Cardiac muscle cell (in vitro differentiated cells and primary cell): ENCODE results near the gene ARHGEF7. TPM values are rescaled to one million over a fixed set of nuclear protein-coding genes. Genes with fewer than 3 reads are reported as not detected.

Experiments
- DNase-seq, 2 donors: peaks; one replicate each; pipeline versions ENCODE4 v3.0.0 to v3.0.0-alpha.2; 2010 to 2017; ENCODE audit warnings: low read depth in 1 of 2, low spot score in 1 of 2
- H3K27ac ChIP-seq: fragments of 200-600 bp; sonication (generic); 2 replicates; pipeline ENCODE4 v1.5.1; 2016
- H3K27me3 ChIP-seq: fragments of 200-600 bp; sonication (generic); 2 replicates; pipeline ENCODE4 v1.6.0; 2016; ENCODE audit warnings: control low read depth
- H3K36me3 ChIP-seq: fragments of 200-600 bp; sonication (generic); 2 replicates; pipeline ENCODE4 v1.5.1; 2016; ENCODE audit warnings: control low read depth
- H3K4me1 ChIP-seq: fragments of 200-600 bp; sonication (generic); 2 replicates; pipeline ENCODE4 v1.8.1; 2017; ENCODE audit warnings: low read depth, mild to moderate bottlenecking, mixed run types
- H3K4me3 ChIP-seq: fragments of 200-600 bp; sonication (generic); 2 replicates; pipeline ENCODE4 v1.5.1; 2016; ENCODE audit warnings: mild to moderate bottlenecking
- H3K9me3 ChIP-seq: fragments of 200-600 bp; sonication (generic); 2 replicates; pipeline ENCODE4 v1.5.1; 2017; ENCODE audit warnings: low read depth, mild to moderate bottlenecking, control low read depth
- polyA plus RNA-seq: library from polyadenylated mRNA; unstranded; fragments of >200 nt; fragmentation: Nextera tagmentation; extraction: Ambion mirVana; gene quantifications from 2 replicates; pipeline ENCODE4 v1.2.1, GENCODE V29; 2016
- total RNA-seq: library from RNA; depleted of rRNA; stranded (reverse); fragments of >200 nt; gene quantifications from 2 replicates; pipeline ENCODE4 v1.2.3, GENCODE V29; 2016
- TF ChIP-seq, protein P1 (sequence below): IDR thresholded peaks from 2 replicates; pipeline ENCODE4 v1.5.1; 2012; ENCODE audit warnings: low read depth, mild to moderate bottlenecking, low read length

The ARHGEF7 gene
- total and polyA plus RNA-seq, 2 experiments from 2014 or later = 20.4 to 32.3 TPM

DNA sequence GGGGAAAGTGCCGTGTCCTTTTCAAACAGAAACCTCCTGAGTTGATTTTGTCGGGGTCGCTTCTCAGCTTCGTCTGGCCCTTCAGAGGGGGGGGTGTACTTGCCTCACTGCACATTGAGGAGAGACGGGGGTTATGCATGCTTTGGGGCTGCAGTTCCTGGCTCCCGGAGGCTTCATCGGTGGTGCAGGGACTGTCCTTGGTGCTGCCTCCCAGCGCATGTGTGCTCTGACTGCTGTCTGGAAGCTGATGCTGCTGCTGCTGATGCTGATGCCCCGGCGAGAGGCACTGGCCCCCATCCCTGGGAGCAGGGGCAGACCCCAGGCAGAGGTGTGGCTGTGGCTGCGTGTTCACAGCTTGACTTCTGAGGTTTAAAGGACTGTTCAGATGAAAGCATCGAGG is 91.0 kb downstream of the ARHGEF7 start:
- H3K4me1 ChIP-seq = peaks cover 25% of the 10 kb centered on the region
- H3K27ac ChIP-seq = no peak overlapping the region
- no peaks in the 10 kb centered on the region for H3K27me3 ChIP-seq
- H3K36me3 ChIP-seq = no peaks in the 10 kb centered on the region
- no peak overlapping the region for H3K4me3 ChIP-seq
- DNase-seq = no peak
- TF ChIP-seq, protein P1, sequence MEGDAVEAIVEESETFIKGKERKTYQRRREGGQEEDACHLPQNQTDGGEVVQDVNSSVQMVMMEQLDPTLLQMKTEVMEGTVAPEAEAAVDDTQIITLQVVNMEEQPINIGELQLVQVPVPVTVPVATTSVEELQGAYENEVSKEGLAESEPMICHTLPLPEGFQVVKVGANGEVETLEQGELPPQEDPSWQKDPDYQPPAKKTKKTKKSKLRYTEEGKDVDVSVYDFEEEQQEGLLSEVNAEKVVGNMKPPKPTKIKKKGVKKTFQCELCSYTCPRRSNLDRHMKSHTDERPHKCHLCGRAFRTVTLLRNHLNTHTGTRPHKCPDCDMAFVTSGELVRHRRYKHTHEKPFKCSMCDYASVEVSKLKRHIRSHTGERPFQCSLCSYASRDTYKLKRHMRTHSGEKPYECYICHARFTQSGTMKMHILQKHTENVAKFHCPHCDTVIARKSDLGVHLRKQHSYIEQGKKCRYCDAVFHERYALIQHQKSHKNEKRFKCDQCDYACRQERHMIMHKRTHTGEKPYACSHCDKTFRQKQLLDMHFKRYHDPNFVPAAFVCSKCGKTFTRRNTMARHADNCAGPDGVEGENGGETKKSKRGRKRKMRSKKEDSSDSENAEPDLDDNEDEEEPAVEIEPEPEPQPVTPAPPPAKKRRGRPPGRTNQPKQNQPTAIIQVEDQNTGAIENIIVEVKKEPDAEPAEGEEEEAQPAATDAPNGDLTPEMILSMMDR = no peak
- H3K9me3 ChIP-seq = no peaks in the 10 kb centered on the region

GRCh38 chr13:111209613-111210012 is 94.5 kb downstream of the ARHGEF7 start:
- H3K27me3 ChIP-seq = no peaks in the 10 kb centered on the region
- no peaks in the 10 kb centered on the region for H3K9me3 ChIP-seq
- H3K4me3 ChIP-seq = no peak overlapping the region
- no peaks in the 10 kb centered on the region for H3K36me3 ChIP-seq
- no peak for DNase-seq
- H3K27ac ChIP-seq = no peak overlapping the region
- TF ChIP-seq, protein P1 = no peak
- H3K4me1 ChIP-seq = peaks cover 28% of the 10 kb centered on the region

DNA sequence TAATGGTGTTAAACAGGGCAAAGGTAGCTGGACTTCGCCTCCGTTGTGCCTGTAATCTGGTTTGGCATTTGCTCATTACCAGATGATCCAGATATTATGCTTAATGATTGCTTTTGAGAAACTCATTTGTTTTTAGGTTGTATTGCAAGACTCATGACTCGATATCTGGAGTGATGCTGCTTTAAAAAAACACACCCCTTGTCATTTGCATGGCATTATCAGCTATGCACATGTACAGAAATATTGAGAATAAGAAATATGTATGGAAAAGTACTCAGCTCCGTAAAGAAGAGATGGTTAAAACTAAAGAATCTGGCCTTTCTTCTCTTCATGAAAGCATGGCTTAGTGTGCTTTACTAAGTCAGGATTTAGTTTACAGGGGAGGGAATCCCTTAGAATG is 95.0 kb downstream of the ARHGEF7 start:
- peak in 1 of 2 donors; percentile 19 for DNase-seq
- peaks cover 23% of the 10 kb centered on the region for H3K4me1 ChIP-seq
- no peaks in the 10 kb centered on the region for H3K9me3 ChIP-seq
- H3K27ac ChIP-seq = no peak overlapping the region
- H3K4me3 ChIP-seq = no peak overlapping the region
- H3K36me3 ChIP-seq = no peaks in the 10 kb centered on the region
- no peaks in the 10 kb centered on the region for H3K27me3 ChIP-seq
- TF ChIP-seq, protein P1 = no peak

GRCh38 chr13:111210544-111211469 is 95.7 kb downstream of the ARHGEF7 start:
- peak in 1 of 2 donors; percentile 88 for DNase-seq
- peak overlapping the region; percentile 77 for H3K27ac ChIP-seq
- H3K36me3 ChIP-seq = no peaks in the 10 kb centered on the region
- H3K9me3 ChIP-seq = no peaks in the 10 kb centered on the region
- TF ChIP-seq, protein P1 = no peak
- H3K27me3 ChIP-seq = no peaks in the 10 kb centered on the region
- peaks cover 24% of the 10 kb centered on the region for H3K4me1 ChIP-seq
- H3K4me3 ChIP-seq = no peak overlapping the region

- TF ChIP-seq, protein P1 = no peak
- no peaks in the 10 kb centered on the region for H3K9me3 ChIP-seq
- peaks cover 27% of the 10 kb centered on the region for H3K4me1 ChIP-seq
- H3K27ac ChIP-seq = peak overlapping the region; percentile 77
- H3K4me3 ChIP-seq = no peak overlapping the region
- H3K27me3 ChIP-seq = no peaks in the 10 kb centered on the region
- H3K36me3 ChIP-seq = no peaks in the 10 kb centered on the region
- DNase-seq = peak; percentile 56 to 66
Measured at GRCh38 chr13:111211789-111212516, 96.8 kb downstream of the ARHGEF7 start.
